HepG2 (cell line): ENCODE measurements around the gene CDH23. TPM values are rescaled to one million over a fixed set of nuclear protein-coding genes. Genes with fewer than 3 reads are reported as not detected.

Experiments used
- ATAC-seq: fragments of 200-7000 bp; cut with Tn5 transposase; 3 replicates; pipeline ENCODE4 v1.9.1; 2020; ENCODE audit warnings: mild to moderate bottlenecking, moderate library complexity
- BruUV-seq: library from RNA; stranded (reverse); fragments of 400-500 nt; replicated peaks from 2 replicates; lab custom pipeline; 2021; lab: Mats Ljungman, UMichigan
- CTCF ChIA-PET: fragments of 300-600 bp; formaldehyde crosslinking; extraction: SDS; loops from one replicate; lab custom pipeline; 2021; ENCODE audit warnings: low total read pairs, inconsistent platforms, low intra/inter-chr PET ratio; lab: Yijun Ruan, JAX
- POLR2A ChIA-PET: fragments of 350-600 bp; sonication (Branson Sonifier 250); formaldehyde crosslinking; loops from one replicate; lab custom pipeline; 2020; ENCODE audit warnings: antibody characterized with exemption, inconsistent platforms; lab: Yijun Ruan, JAX
- DNase-seq: peaks from one replicate; pipeline ENCODE4 v3.0.0-alpha.2; 2015; ENCODE audit warnings: low spot score
- FAIRE-seq: peaks from 3 replicates; lab custom pipeline; 2011; peaks lifted over from hg19 to GRCh38; lab: Jason Lieb, UNC
- H2AFZ ChIP-seq: one replicate; pipeline ENCODE4 v1.6.1; 2011; ENCODE audit warnings: low read length, inconsistent platforms
- H3K27ac ChIP-seq: fragments of 300-600 bp; 3 replicates; pipeline ENCODE4 v1.8.0; 2011; ENCODE audit warnings: mixed run types, mild to moderate bottlenecking, mixed read lengths, low read length, inconsistent platforms; ENCODE audit not compliant: insufficient read depth; ENCODE audit errors: extremely low read length
- H3K27me3 ChIP-seq, 2 experiments: fragments of 200-600 bp in 1 of 2; 2 replicates in 1 of 2; 3 replicates in 1 of 2; pipeline versions ENCODE4 v1.6.0 to v1.8.0; 2011; ENCODE audit warnings: low read length in 2 of 2, mild to moderate bottlenecking in 2 of 2, moderate library complexity in 2 of 2, inconsistent platforms in 1 of 2; ENCODE audit not compliant: insufficient read depth in 2 of 2, control insufficient read depth in 1 of 2
- H3K36me3 ChIP-seq, 2 experiments: fragments of 200-600 bp in 1 of 2; replicated peaks in 1 of 2; 2 replicates in 1 of 2; 3 replicates in 1 of 2; pipeline versions ENCODE4 v1.5.1 to v1.8.0; 2011; ENCODE audit warnings: low read length in 2 of 2, inconsistent platforms in 1 of 2; ENCODE audit not compliant: insufficient read depth in 2 of 2, control insufficient read depth in 1 of 2
- H3K4me1 ChIP-seq: 2 replicates; pipeline ENCODE4 v1.5.1; 2012; ENCODE audit warnings: low read length, inconsistent platforms; ENCODE audit not compliant: insufficient read depth
- H3K4me2 ChIP-seq: 2 replicates; pipeline ENCODE4 v1.6.0; 2011; ENCODE audit warnings: low read depth, low read length, inconsistent platforms
- H3K4me3 ChIP-seq, 3 experiments: fragments of 200-600 bp in 1 of 3; sonication (generic), shearing (Covaris generic) in 1 of 3; replicated peaks in 1 of 3; 2 replicates each; pipeline ENCODE4 v1.5.1; 2011 to 2016; ENCODE audit warnings: low read length in 3 of 3, inconsistent platforms in 2 of 3, low read depth in 2 of 3, mild to moderate bottlenecking in 2 of 3, control low read depth in 1 of 3, mixed read lengths in 1 of 3; ENCODE audit not compliant: insufficient read depth in 1 of 3
- H3K79me2 ChIP-seq: one replicate; pipeline ENCODE4 v1.6.1; 2011; ENCODE audit warnings: low read length, inconsistent platforms; ENCODE audit not compliant: insufficient read depth
- H3K9ac ChIP-seq: 2 replicates; pipeline ENCODE4 v1.6.0; 2011; ENCODE audit warnings: mild to moderate bottlenecking, low read depth, low read length, inconsistent platforms; ENCODE audit not compliant: insufficient read depth
- H3K9me3 ChIP-seq: 2 replicates; pipeline ENCODE4 v1.5.1; 2012; ENCODE audit warnings: mild to moderate bottlenecking, low read length
- H4K20me1 ChIP-seq: 2 replicates; pipeline ENCODE4 v1.6.0; 2011; ENCODE audit warnings: inconsistent platforms, mild to moderate bottlenecking, low read length, moderate library complexity; ENCODE audit not compliant: insufficient read depth
- CBX2 ChIP-seq, 2 experiments: fragments of 200-600 bp in 1 of 2; sonication (generic); formaldehyde crosslinking in 1 of 2; IDR thresholded peaks; 2 replicates each; pipeline versions ENCODE4 v1.7.0 to v1.8.1; 2018 to 2022; ENCODE audit warnings: low read depth in 2 of 2, low read length in 1 of 2, mild to moderate bottlenecking in 1 of 2, missing genetic modification reagents in 1 of 2
- DNMT3B ChIP-seq: conservative IDR thresholded peaks from 2 replicates; pipeline ENCODE4 v1.6.1; 2016; ENCODE audit warnings: missing biosample characterization, control low read depth
- EED ChIP-seq: sonication (generic); formaldehyde crosslinking; IDR thresholded peaks from 2 replicates; pipeline ENCODE4 v1.5.0; 2020; ENCODE audit warnings: mild to moderate bottlenecking, missing genetic modification reagents
- ELF3 ChIP-seq: IDR thresholded peaks from 2 replicates; pipeline ENCODE4 v1.6.1; 2016; ENCODE audit warnings: missing genetic modification reagents, missing compliant biosample characterization
- HNF4A ChIP-seq: sonication (generic); formaldehyde crosslinking; IDR thresholded peaks from 2 replicates; pipeline ENCODE4 v1.4.0; 2020; ENCODE audit warnings: missing genetic modification reagents
- MYNN ChIP-seq: sonication (generic); formaldehyde crosslinking; IDR thresholded peaks from 2 replicates; pipeline ENCODE4 v1.4.0; 2020; ENCODE audit warnings: mild to moderate bottlenecking, low read depth, missing genetic modification reagents
- PATZ1 ChIP-seq: sonication (generic); formaldehyde crosslinking; IDR thresholded peaks from 2 replicates; pipeline ENCODE4 v1.4.0; 2020; ENCODE audit warnings: missing genetic modification reagents
- RBFOX2 ChIP-seq: fragments of 200-400 bp; formaldehyde crosslinking; IDR thresholded peaks from 2 replicates; pipeline ENCODE4 v1.6.1; 2017; ENCODE audit warnings: low read depth, mild to moderate bottlenecking, low read length
- RBM22 ChIP-seq: fragments of 200-400 bp; formaldehyde crosslinking; optimal IDR thresholded peaks from 2 replicates; pipeline ENCODE3; 2017; ENCODE audit warnings: mild to moderate bottlenecking, low read length, moderate library complexity
- RORA ChIP-seq: sonication (generic); formaldehyde crosslinking; IDR thresholded peaks from 2 replicates; pipeline ENCODE4 v1.5.0; 2020; ENCODE audit warnings: mild to moderate bottlenecking, missing genetic modification reagents, moderate library complexity
- SRSF1 ChIP-seq: fragments of 200-400 bp; formaldehyde crosslinking; optimal IDR thresholded peaks from 2 replicates; pipeline ENCODE3; 2017; ENCODE audit warnings: mild to moderate bottlenecking, low read depth, low read length, moderate library complexity
- TAF1 ChIP-seq: sonication (generic); formaldehyde crosslinking; IDR thresholded peaks from 2 replicates; pipeline ENCODE4 v1.4.0; 2020; ENCODE audit warnings: missing genetic modification reagents
- TGIF2 ChIP-seq: IDR thresholded peaks from 2 replicates; pipeline ENCODE4 v1.6.1; 2016; ENCODE audit warnings: control low read depth, missing compliant biosample characterization
- ZMAT5 ChIP-seq: sonication (generic); formaldehyde crosslinking; IDR thresholded peaks from 2 replicates; pipeline ENCODE4 v1.5.0; 2020; ENCODE audit warnings: mild to moderate bottlenecking, low read depth, missing genetic modification reagents, borderline replicate concordance
- ZNF20 ChIP-seq: sonication (generic); formaldehyde crosslinking; IDR thresholded peaks from 2 replicates; pipeline ENCODE4 v1.4.0; 2020; ENCODE audit warnings: mild to moderate bottlenecking, moderate library complexity, missing genetic modification reagents
- WGBS: methylation state at CpG from one replicate; pipeline ENCODE4 v1.1.6; 2017; ENCODE audit warnings: low lambda C conversion rate; 5-methylcytosine and 5-hydroxymethylcytosine counted together
- in situ Hi-C: cut with HindIII; loops from 2 replicates; pipeline ENCODE4 v1.10.0; 2017; ENCODE audit warnings: low pct_unique_long_range_greater_than_20kb; ENCODE audit not compliant: extremely low pct_ligation_motif_present
- intact Hi-C: fragments of 100-400 bp; cut with micrococcal nuclease; formaldehyde crosslinking; loops from one replicate; pipeline ENCODE4 v1.10.0; 2022; ENCODE audit not compliant: unreplicated experiment
- polyA plus RNA-seq, 8 experiments: library from polyadenylated mRNA; depleted of rRNA in 3 of 8; stranded (reverse) in 7 of 8; unstranded in 1 of 8; fragments of >200 nt; fragmentation: Illumina TruSeq in 4 of 8; extraction: Trizol in 4 of 8; gene quantifications; 2 replicates each; pipeline versions ENCODE4 v1.2.1 to v1.2.3, GENCODE V29; 2011 to 2016; ENCODE audit warnings: low read depth in 4 of 8, missing spikeins in 1 of 8, mixed read lengths in 1 of 8; ENCODE audit not compliant: insufficient read depth in 1 of 8
- total RNA-seq, 5 experiments: library from RNA; depleted of rRNA; stranded (reverse); fragments of >200 nt; fragmentation: Illumina TruSeq; extraction: Trizol; gene quantifications; 2 replicates each; pipeline ENCODE4 v1.2.3, GENCODE V29; 2016; ENCODE audit warnings: low read depth in 1 of 5

CDH23 gene
- total and polyA plus RNA-seq, 2 of the 13 experiments (the other 11 are each of a cell fraction or from before 2014, with no cell fraction given), result 0.13 TPM; not detected in 1

- H4K20me1 ChIP-seq, result no peaks in the 10 kb centered on the region
- H3K9ac ChIP-seq, result no peak overlapping the region
- H2AFZ ChIP-seq, result no peak overlapping the region
- H3K27ac ChIP-seq, result no peak overlapping the region
- ChIA-PET CTCF (no interaction called here), POLR2A (no interaction called here)
- 67% methylated on average over 5 of the region's 5 CpGs for WGBS
- H3K79me2 ChIP-seq, result no peaks in the 10 kb centered on the region
- H3K4me2 ChIP-seq, result no peak overlapping the region
- in situ Hi-C loops, result no loop called here
- no peak for FAIRE-seq
- intact Hi-C loops, result no loop called here
- peaks cover 33% of the 10 kb centered on the region for H3K4me1 ChIP-seq
- TF ChIP-seq CBX2 (IDR thresholded peaks at IDR 0.05; ENCODE audit: low read depth, low read length) (no peak), CBX2 (CRISPR knock-in tag; IDR thresholded peaks at IDR 0.05; ENCODE audit: low read depth) (no peak), RBFOX2 (no peak), TAF1 (CRISPR knock-in tag) (no peak), ELF3 (CRISPR knock-in tag) (no peak), RORA (CRISPR knock-in tag) (no peak), TGIF2 (CRISPR knock-in tag) (no peak), MYNN (CRISPR knock-in tag) (no peak)
- H3K9me3 ChIP-seq, result no peaks in the 10 kb centered on the region
- peaks cover 0 to 9% of the 10 kb centered on the region in 2 experiments; a peak in 2 of 5 replicates for H3K27me3 ChIP-seq
- ATAC-seq, result no peak
- no peak for DNase-seq
- H3K36me3 ChIP-seq, result no peaks in the 10 kb centered on the region
- no peak overlapping the region for H3K4me3 ChIP-seq
- no TSS peak for BruUV-seq
These were observed 245.3 kb downstream of the CDH23 start for GRCh38 chr10:71641986-71642385.

- H3K4me3 ChIP-seq, result no peak overlapping the region
- CTCF ChIA-PET, result no interaction called here
- DNase-seq (no peak), FAIRE-seq (no peak), ATAC-seq (no peak)
- POLR2A ChIA-PET, result no interaction called here
- no TSS peak for BruUV-seq
- H3K9ac ChIP-seq, result no peak overlapping the region
- WGBS, result 93% methylated on average over 3 of the region's 6 CpGs
- in situ Hi-C loops, result no loop called here
- H3K9me3 ChIP-seq, result no peaks in the 10 kb centered on the region
- H3K27ac ChIP-seq, result no peak overlapping the region
- no peaks in the 10 kb centered on the region for H3K79me2 ChIP-seq
- H3K27me3 ChIP-seq, result peaks cover 1 to 9% of the 10 kb centered on the region in 2 experiments; a peak in 2 of 5 replicates
- H3K4me1 ChIP-seq, result peaks cover 13% of the 10 kb centered on the region
- no peaks in the 10 kb centered on the region for H3K36me3 ChIP-seq
- no peaks in the 10 kb centered on the region for H4K20me1 ChIP-seq
- no peak overlapping the region for H3K4me2 ChIP-seq
- no peak overlapping the region for H2AFZ ChIP-seq
- intact Hi-C loops, result no loop called here
- TF ChIP-seq DNMT3B (no peak), HNF4A (CRISPR knock-in tag) (no peak), ZMAT5 (CRISPR knock-in tag) (no peak), PATZ1 (CRISPR knock-in tag) (no peak), RBM22 (no peak), EED (CRISPR knock-in tag) (no peak), ZNF20 (CRISPR knock-in tag) (no peak), SRSF1 (no peak)
These were observed 247.2 kb downstream of the CDH23 start for GRCh38 chr10:71643904-71644303.
